K562 (cell line): ENCODE data around the gene FOXP3. TPM values are rescaled to one million over a fixed set of nuclear protein-coding genes. Genes with fewer than 3 reads are reported as not detected.

Experiments used
- KDM1A ChIP-seq, 2 experiments: fragments of 450-650 bp; IDR thresholded peaks; 2 replicates each; pipeline ENCODE4 v1.6.1; 2016; ENCODE audit warnings: mild to moderate bottlenecking in 2 of 2
- L3MBTL2 ChIP-seq: fragments of 450-650 bp; IDR thresholded peaks from 2 replicates; pipeline ENCODE4 v1.6.1; 2016; ENCODE audit warnings: mild to moderate bottlenecking, moderate library complexity
- MTF1 ChIP-seq: fragments of 250-450 bp; sonication (Bioruptor Pico); IDR thresholded peaks from 2 replicates; pipeline ENCODE4 v1.9.0; 2021; ENCODE audit warnings: moderate library complexity, mild to moderate bottlenecking, inconsistent platforms, borderline replicate concordance
- NFRKB ChIP-seq: fragments of 450-650 bp; IDR thresholded peaks from 2 replicates; pipeline ENCODE4 v1.6.1; 2016; ENCODE audit warnings: low read depth
- TFAP4 ChIP-seq: sonication (generic); formaldehyde crosslinking; IDR thresholded peaks from 2 replicates; pipeline ENCODE4 v1.8.0; 2022; ENCODE audit warnings: missing genetic modification reagents, mild to moderate bottlenecking, moderate library complexity, borderline replicate concordance
- ZNF232 ChIP-seq: sonication (generic); formaldehyde crosslinking; IDR thresholded peaks from 2 replicates; pipeline ENCODE4 v1.8.0; 2022; ENCODE audit warnings: mild to moderate bottlenecking, missing genetic modification reagents
- polyA plus RNA-seq, 8 experiments: library from polyadenylated mRNA; depleted of rRNA in 4 of 8; stranded (reverse) in 5 of 8; unstranded in 3 of 8; fragments of >200 nt; fragmentation: Nextera tagmentation in 2 of 8; fragmentation: Illumina TruSeq in 1 of 8; extraction: Ambion mirVana in 2 of 8; extraction: Trizol in 1 of 8; gene quantifications; 2 replicates each; pipeline versions ENCODE4 v1.2.1 to v1.2.3, GENCODE V29; 2011 to 2014; ENCODE audit warnings: inconsistent platforms in 1 of 8, missing spikeins in 1 of 8
- total RNA-seq, 7 experiments: library from RNA; depleted of rRNA in 6 of 7; stranded (reverse); fragments of >200 nt in 6 of 7; fragmentation: Illumina TruSeq in 2 of 7; extraction: Trizol in 2 of 7; gene quantifications; 2 replicates each; pipeline versions ENCODE4 v1.2.1 to v1.2.3, GENCODE V29; 2011 to 2021; ENCODE audit warnings: low replicate concordance in 1 of 7
- TF ChIP-seq, protein P1 (sequence below): fragments of 450-650 bp; IDR thresholded peaks from 2 replicates; pipeline ENCODE4 v1.6.1; 2016; ENCODE audit warnings: mild to moderate bottlenecking, moderate library complexity
- TF ChIP-seq, protein P2 (sequence below): fragments of 250-450 bp; sonication (Bioruptor Pico); IDR thresholded peaks from 2 replicates; pipeline ENCODE4 v1.8.0; 2021; ENCODE audit warnings: moderate library complexity, mild to moderate bottlenecking, inconsistent platforms

FOXP3 gene
- total and polyA plus RNA-seq, 9 of the 15 experiments (the other 6 are each of a cell fraction or from before 2014, with no cell fraction given): 0.04 to 0.24 (median 0.07) TPM; not detected in 4

- TF ChIP-seq NFRKB (0 out of 2 replicates have a peak, but pooled peaks have one; percentile 34), ZNF232 (CRISPR knock-in tag) (no peak), L3MBTL2 (peak; percentile 49; the same call in 1 of the 2 replicates), KDM1A (IDR thresholded peaks at IDR 0.05) (no peak), TFAP4 (CRISPR knock-in tag) (0 out of 2 replicates have a peak, but pooled peaks have one; percentile 19), MTF1 (CRISPR knock-in tag) (no peak)
- TF ChIP-seq, protein P1, sequence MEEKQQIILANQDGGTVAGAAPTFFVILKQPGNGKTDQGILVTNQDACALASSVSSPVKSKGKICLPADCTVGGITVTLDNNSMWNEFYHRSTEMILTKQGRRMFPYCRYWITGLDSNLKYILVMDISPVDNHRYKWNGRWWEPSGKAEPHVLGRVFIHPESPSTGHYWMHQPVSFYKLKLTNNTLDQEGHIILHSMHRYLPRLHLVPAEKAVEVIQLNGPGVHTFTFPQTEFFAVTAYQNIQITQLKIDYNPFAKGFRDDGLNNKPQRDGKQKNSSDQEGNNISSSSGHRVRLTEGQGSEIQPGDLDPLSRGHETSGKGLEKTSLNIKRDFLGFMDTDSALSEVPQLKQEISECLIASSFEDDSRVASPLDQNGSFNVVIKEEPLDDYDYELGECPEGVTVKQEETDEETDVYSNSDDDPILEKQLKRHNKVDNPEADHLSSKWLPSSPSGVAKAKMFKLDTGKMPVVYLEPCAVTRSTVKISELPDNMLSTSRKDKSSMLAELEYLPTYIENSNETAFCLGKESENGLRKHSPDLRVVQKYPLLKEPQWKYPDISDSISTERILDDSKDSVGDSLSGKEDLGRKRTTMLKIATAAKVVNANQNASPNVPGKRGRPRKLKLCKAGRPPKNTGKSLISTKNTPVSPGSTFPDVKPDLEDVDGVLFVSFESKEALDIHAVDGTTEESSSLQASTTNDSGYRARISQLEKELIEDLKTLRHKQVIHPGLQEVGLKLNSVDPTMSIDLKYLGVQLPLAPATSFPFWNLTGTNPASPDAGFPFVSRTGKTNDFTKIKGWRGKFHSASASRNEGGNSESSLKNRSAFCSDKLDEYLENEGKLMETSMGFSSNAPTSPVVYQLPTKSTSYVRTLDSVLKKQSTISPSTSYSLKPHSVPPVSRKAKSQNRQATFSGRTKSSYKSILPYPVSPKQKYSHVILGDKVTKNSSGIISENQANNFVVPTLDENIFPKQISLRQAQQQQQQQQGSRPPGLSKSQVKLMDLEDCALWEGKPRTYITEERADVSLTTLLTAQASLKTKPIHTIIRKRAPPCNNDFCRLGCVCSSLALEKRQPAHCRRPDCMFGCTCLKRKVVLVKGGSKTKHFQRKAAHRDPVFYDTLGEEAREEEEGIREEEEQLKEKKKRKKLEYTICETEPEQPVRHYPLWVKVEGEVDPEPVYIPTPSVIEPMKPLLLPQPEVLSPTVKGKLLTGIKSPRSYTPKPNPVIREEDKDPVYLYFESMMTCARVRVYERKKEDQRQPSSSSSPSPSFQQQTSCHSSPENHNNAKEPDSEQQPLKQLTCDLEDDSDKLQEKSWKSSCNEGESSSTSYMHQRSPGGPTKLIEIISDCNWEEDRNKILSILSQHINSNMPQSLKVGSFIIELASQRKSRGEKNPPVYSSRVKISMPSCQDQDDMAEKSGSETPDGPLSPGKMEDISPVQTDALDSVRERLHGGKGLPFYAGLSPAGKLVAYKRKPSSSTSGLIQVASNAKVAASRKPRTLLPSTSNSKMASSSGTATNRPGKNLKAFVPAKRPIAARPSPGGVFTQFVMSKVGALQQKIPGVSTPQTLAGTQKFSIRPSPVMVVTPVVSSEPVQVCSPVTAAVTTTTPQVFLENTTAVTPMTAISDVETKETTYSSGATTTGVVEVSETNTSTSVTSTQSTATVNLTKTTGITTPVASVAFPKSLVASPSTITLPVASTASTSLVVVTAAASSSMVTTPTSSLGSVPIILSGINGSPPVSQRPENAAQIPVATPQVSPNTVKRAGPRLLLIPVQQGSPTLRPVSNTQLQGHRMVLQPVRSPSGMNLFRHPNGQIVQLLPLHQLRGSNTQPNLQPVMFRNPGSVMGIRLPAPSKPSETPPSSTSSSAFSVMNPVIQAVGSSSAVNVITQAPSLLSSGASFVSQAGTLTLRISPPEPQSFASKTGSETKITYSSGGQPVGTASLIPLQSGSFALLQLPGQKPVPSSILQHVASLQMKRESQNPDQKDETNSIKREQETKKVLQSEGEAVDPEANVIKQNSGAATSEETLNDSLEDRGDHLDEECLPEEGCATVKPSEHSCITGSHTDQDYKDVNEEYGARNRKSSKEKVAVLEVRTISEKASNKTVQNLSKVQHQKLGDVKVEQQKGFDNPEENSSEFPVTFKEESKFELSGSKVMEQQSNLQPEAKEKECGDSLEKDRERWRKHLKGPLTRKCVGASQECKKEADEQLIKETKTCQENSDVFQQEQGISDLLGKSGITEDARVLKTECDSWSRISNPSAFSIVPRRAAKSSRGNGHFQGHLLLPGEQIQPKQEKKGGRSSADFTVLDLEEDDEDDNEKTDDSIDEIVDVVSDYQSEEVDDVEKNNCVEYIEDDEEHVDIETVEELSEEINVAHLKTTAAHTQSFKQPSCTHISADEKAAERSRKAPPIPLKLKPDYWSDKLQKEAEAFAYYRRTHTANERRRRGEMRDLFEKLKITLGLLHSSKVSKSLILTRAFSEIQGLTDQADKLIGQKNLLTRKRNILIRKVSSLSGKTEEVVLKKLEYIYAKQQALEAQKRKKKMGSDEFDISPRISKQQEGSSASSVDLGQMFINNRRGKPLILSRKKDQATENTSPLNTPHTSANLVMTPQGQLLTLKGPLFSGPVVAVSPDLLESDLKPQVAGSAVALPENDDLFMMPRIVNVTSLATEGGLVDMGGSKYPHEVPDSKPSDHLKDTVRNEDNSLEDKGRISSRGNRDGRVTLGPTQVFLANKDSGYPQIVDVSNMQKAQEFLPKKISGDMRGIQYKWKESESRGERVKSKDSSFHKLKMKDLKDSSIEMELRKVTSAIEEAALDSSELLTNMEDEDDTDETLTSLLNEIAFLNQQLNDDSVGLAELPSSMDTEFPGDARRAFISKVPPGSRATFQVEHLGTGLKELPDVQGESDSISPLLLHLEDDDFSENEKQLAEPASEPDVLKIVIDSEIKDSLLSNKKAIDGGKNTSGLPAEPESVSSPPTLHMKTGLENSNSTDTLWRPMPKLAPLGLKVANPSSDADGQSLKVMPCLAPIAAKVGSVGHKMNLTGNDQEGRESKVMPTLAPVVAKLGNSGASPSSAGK: peak; percentile 48
- TF ChIP-seq, protein P2, sequence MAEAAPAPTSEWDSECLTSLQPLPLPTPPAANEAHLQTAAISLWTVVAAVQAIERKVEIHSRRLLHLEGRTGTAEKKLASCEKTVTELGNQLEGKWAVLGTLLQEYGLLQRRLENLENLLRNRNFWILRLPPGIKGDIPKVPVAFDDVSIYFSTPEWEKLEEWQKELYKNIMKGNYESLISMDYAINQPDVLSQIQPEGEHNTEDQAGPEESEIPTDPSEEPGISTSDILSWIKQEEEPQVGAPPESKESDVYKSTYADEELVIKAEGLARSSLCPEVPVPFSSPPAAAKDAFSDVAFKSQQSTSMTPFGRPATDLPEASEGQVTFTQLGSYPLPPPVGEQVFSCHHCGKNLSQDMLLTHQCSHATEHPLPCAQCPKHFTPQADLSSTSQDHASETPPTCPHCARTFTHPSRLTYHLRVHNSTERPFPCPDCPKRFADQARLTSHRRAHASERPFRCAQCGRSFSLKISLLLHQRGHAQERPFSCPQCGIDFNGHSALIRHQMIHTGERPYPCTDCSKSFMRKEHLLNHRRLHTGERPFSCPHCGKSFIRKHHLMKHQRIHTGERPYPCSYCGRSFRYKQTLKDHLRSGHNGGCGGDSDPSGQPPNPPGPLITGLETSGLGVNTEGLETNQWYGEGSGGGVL (CRISPR knock-in tag): no peak
Observed at GRCh38 chrX:49308604-49309269, 44.2 kb upstream of the FOXP3 start (continued).
